Activated T-cell treated with anti-CD3 and anti-CD28 coated beads, Interleukin-2, amount 50 U/mL, for 1 hour (primary cell): Measurements from ENCODE around the gene GADD45B.
"Not testable (repeated sequence)": the region's sequence is repeated elsewhere in the genome, so short reads cannot be mapped to it uniquely, and the experiment has no call there.

Source experiments
- DNase-seq: peaks from one replicate; pipeline ENCODE4 v3.0.0-alpha.2; 2020

GADD45B gene

GRCh38 chr19:2469915-2470200 is 6.1 kb upstream of the GADD45B start:
- not testable (repeated sequence) for DNase-seq

GRCh38 chr19:2474232-2475017 is 1.5 kb upstream of the GADD45B start:
- DNase-seq = peak; percentile 91

GRCh38 chr19:2475018-2475701 is 767 bp upstream of the GADD45B start:
- DNase-seq = peak; percentile 70

- DNase-seq = peak; percentile 68
These were observed 669 bp downstream of the GADD45B start for GRCh38 chr19:2476451-2477140.

GRCh38 chr19:2477141-2477710 is 1.3 kb downstream of the GADD45B start:
- DNase-seq = no peak

- DNase-seq = peak; percentile 57
These were observed 1.8 kb downstream of the GADD45B start for GRCh38 chr19:2477732-2478191.

GRCh38 chr19:2478278-2478755 is 2.4 kb downstream of the GADD45B start:
- DNase-seq = peak; percentile 74

- peak; percentile 68 for DNase-seq
These were observed 3.0 kb downstream of the GADD45B start for GRCh38 chr19:2478756-2479555.

GRCh38 chr19:2479556-2480194 is 3.7 kb downstream of the GADD45B start:
- DNase-seq = no peak

GRCh38 chr19:2481466-2481865 is 5.5 kb downstream of the GADD45B start:
- DNase-seq = no peak

- DNase-seq = no peak
These were observed 6.6 kb downstream of the GADD45B start for GRCh38 chr19:2482354-2483038.

- DNase-seq = no peak
These were observed 7.2 kb downstream of the GADD45B start for GRCh38 chr19:2483084-2483483.

- DNase-seq = no peak
These were observed 7.7 kb downstream of the GADD45B start for GRCh38 chr19:2483484-2484151.

GRCh38 chr19:2484178-2484937 is 8.4 kb downstream of the GADD45B start:
- no peak for DNase-seq

GRCh38 chr19:2485428-2485827 is 9.5 kb downstream of the GADD45B start:
- DNase-seq = no peak

- no peak for DNase-seq
These were observed 11.2 kb downstream of the GADD45B start for GRCh38 chr19:2487090-2487489.

- no peak for DNase-seq
These were observed 11.9 kb downstream of the GADD45B start for GRCh38 chr19:2487842-2488241.

- no peak for DNase-seq
These were observed 12.5 kb downstream of the GADD45B start for GRCh38 chr19:2488405-2488941.

GRCh38 chr19:2488942-2489731 is 13.2 kb downstream of the GADD45B start:
- peak; percentile 40 for DNase-seq
